H1 (cell line): ENCODE measurements around the gene TNNT3. TPM values are rescaled to one million over a fixed set of nuclear protein-coding genes. Genes with fewer than 3 reads are reported as not detected.

Experiments
- BCL11A ChIP-seq, 2 experiments: IDR thresholded peaks; one replicate each; pipeline ENCODE4 v1.6.1; 2011; ENCODE audit warnings: low read depth in 2 of 2, low read length in 2 of 2, mild to moderate bottlenecking in 2 of 2
- CEBPB ChIP-seq: IDR thresholded peaks from 2 replicates; pipeline ENCODE4 v1.6.1; 2012; ENCODE audit warnings: low read depth, low read length
- CHD7 ChIP-seq: fragments of 300-600 bp; sonication (generic); IDR thresholded peaks from 2 replicates; pipeline ENCODE4 v1.7.1; 2012; ENCODE audit warnings: low read length, moderate library complexity, mild to moderate bottlenecking, inconsistent platforms; ENCODE audit not compliant: insufficient replicate concordance
- CREB1 ChIP-seq: IDR thresholded peaks from 2 replicates; pipeline ENCODE4 v1.6.1; 2012; ENCODE audit warnings: inconsistent platforms
- FOSL1 ChIP-seq: IDR thresholded peaks from 2 replicates; pipeline ENCODE4 v1.6.1; 2011; ENCODE audit warnings: mild to moderate bottlenecking, low read depth, low read length, moderate library complexity; ENCODE audit not compliant: insufficient read depth
- HDAC6 ChIP-seq: IDR thresholded peaks from one replicate; pipeline ENCODE4 v1.7.1; 2012; ENCODE audit warnings: low read depth, mild to moderate bottlenecking, inconsistent platforms, low read length, moderate library complexity
- KDM5A ChIP-seq: fragments of 200-600 bp; IDR thresholded peaks from 2 replicates; pipeline ENCODE4 v1.7.1; 2012; ENCODE audit warnings: mild to moderate bottlenecking, low read length, inconsistent platforms, mixed read lengths
- POLR2AphosphoS5 ChIP-seq: IDR thresholded peaks from 2 replicates; pipeline ENCODE4 v1.6.1; 2011; ENCODE audit warnings: low read depth, low read length
- RFX5 ChIP-seq: IDR thresholded peaks from 2 replicates; pipeline ENCODE4 v1.6.1; 2011; ENCODE audit warnings: low read depth, low read length, improper control_type of control experiment, borderline replicate concordance
- RNF2 ChIP-seq: fragments of 200-900, 300-1000 bp; sonication (generic); IDR thresholded peaks from 2 replicates; pipeline ENCODE4 v1.7.1; 2016; ENCODE audit warnings: borderline replicate concordance, low read depth, mild to moderate bottlenecking, antibody characterized with exemption, low read length; ENCODE audit not compliant: poor library complexity, severe bottlenecking; ENCODE audit errors: missing control alignments
- RXRA ChIP-seq: IDR thresholded peaks from 2 replicates; pipeline ENCODE4 v1.6.1; 2011; ENCODE audit warnings: low read depth, mild to moderate bottlenecking, low read length, moderate library complexity; ENCODE audit not compliant: insufficient read depth
- SRF ChIP-seq: IDR thresholded peaks from 2 replicates; pipeline ENCODE4 v1.6.1; 2011; ENCODE audit warnings: mild to moderate bottlenecking, low read depth, low read length, moderate library complexity
- ZNF274 ChIP-seq: IDR thresholded peaks from 2 replicates; pipeline ENCODE4 v1.7.0; 2012; ENCODE audit warnings: low read length, borderline replicate concordance; ENCODE audit errors: extremely low read depth
- polyA plus RNA-seq, 7 experiments: library from polyadenylated mRNA; depleted of rRNA in 3 of 7; stranded (reverse) in 5 of 7; unstranded in 2 of 7; fragments of >200 nt in 5 of 7; fragments of 200-250 nt in 2 of 7; gene quantifications; 1 replicate in 5 of 7; 2 replicates in 1 of 7; 4 replicates in 1 of 7; pipeline versions ENCODE4 v1.2.1 to v1.2.3, GENCODE V29; 2011 to 2013; ENCODE audit warnings: missing spikeins in 2 of 7, mixed read lengths in 2 of 7
- total RNA-seq: library from RNA; stranded (reverse); fragmentation: NEBNext Ultra II Directional; extraction: Animal tissue kit (Norgen Biotek cat#: 25700); gene quantifications from 2 replicates; pipeline ENCODE4 v1.2.1, GENCODE V29; 2021

Gene TNNT3
- total and polyA plus RNA-seq, 2 of the 8 experiments (the other 6 are each of a cell fraction or from before 2014, with no cell fraction given): not detected

- no peak for TF ChIP-seq CHD7
- TF ChIP-seq BCL11A (IDR thresholded peaks at IDR 0.05; ENCODE audit: low read depth in 2 of 2, low read length in 2 of 2): no peak
- TF ChIP-seq FOSL1: no peak
- no peak for TF ChIP-seq POLR2AphosphoS5
- no peak for TF ChIP-seq KDM5A
- TF ChIP-seq RNF2: no peak
- no peak for TF ChIP-seq SRF
- TF ChIP-seq RFX5: no peak
- no peak for TF ChIP-seq HDAC6
- no peak for TF ChIP-seq CREB1
- no peak for TF ChIP-seq CEBPB
- TF ChIP-seq RXRA: no peak
- TF ChIP-seq ZNF274: no peak
Observed at GRCh38 chr11:1892116-1892515, 27.4 kb upstream of the TNNT3 start (continued).
